Brain pericyte (primary cell): Measurements from ENCODE around the gene CFDP1.
A peak's percentile ranks its signal among the peaks of the same experiment; 100 is the strongest.

Source experiments
- DNase-seq: peaks from one replicate; pipeline ENCODE4 v3.0.0-alpha.2; 2012; ENCODE audit warnings: low read depth, low spot score

Gene CFDP1

GRCh38 chr16:75372236-75372856 lies 61.0 kb downstream of the CFDP1 start:
- DNase-seq = no peak

GRCh38 chr16:75371171-75371570 lies 62.1 kb downstream of the CFDP1 start:
- no peak for DNase-seq

GRCh38 chr16:75364286-75364791 lies 69.0 kb downstream of the CFDP1 start:
- no peak for DNase-seq

- DNase-seq = no peak
Measured at GRCh38 chr16:75362846-75363245, 70.5 kb downstream of the CFDP1 start.

- DNase-seq = no peak
Measured at GRCh38 chr16:75361936-75362335, 71.4 kb downstream of the CFDP1 start.

GRCh38 chr16:75354170-75354569 lies 79.1 kb downstream of the CFDP1 start:
- DNase-seq = no peak

GRCh38 chr16:75351183-75351582 lies 82.1 kb downstream of the CFDP1 start:
- peak; percentile 29 for DNase-seq

GRCh38 chr16:75345711-75346110 lies 87.6 kb downstream of the CFDP1 start:
- DNase-seq = no peak

- no peak for DNase-seq
Measured at GRCh38 chr16:75343941-75344340, 89.4 kb downstream of the CFDP1 start.

- no peak for DNase-seq
Measured at GRCh38 chr16:75343286-75343685, 90.0 kb downstream of the CFDP1 start.

- peak; percentile 59 for DNase-seq
Measured at GRCh38 chr16:75342308-75342811, 90.9 kb downstream of the CFDP1 start.

GRCh38 chr16:75341564-75342307 lies 91.6 kb downstream of the CFDP1 start:
- no peak for DNase-seq

GRCh38 chr16:75340741-75341491 lies 92.4 kb downstream of the CFDP1 start:
- DNase-seq = no peak

- DNase-seq = no peak
Measured at GRCh38 chr16:75337430-75337829, 95.9 kb downstream of the CFDP1 start.

GRCh38 chr16:75336521-75336920 lies 96.8 kb downstream of the CFDP1 start:
- no peak for DNase-seq

- no peak for DNase-seq
Measured at GRCh38 chr16:75333721-75334163, 99.6 kb downstream of the CFDP1 start.

- no peak for DNase-seq
Measured at GRCh38 chr16:75329943-75330342, 103.4 kb downstream of the CFDP1 start.

- no peak for DNase-seq
Measured at GRCh38 chr16:75326333-75326732, 107.0 kb downstream of the CFDP1 start.

- DNase-seq = no peak
Measured at GRCh38 chr16:75323933-75324332, 109.4 kb downstream of the CFDP1 start.

- no peak for DNase-seq
Measured at GRCh38 chr16:75323198-75323597, 110.1 kb downstream of the CFDP1 start.

- DNase-seq = no peak
Measured at GRCh38 chr16:75322740-75323139, 110.6 kb downstream of the CFDP1 start.

- DNase-seq = no peak
Measured at GRCh38 chr16:75320435-75320834, 112.9 kb downstream of the CFDP1 start.
